ENCODE data around the gene TXNDC17.

Gene TXNDC17

DNA sequence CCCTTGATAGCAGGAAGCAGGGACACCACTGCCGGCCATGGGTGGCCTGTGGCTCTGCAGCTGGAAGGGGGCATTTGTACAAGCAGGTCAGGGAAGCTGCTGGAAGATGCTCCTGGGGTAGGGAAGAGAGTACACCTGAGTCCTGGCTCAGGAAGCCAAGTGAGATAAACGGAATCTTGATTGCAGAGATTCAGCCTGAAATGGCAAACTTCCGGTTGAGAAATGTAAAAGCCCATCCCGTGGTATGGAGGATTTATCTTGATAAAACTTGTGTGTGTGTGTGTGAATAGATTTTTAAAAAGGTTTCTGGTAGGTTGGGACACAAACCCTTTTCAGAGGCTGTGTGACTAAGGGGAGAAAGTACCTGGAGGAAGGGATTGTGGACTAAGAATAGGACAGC, 40.3 kb downstream of the TXNDC17 start:
- Histone ChIP-seq H3K27ac (ENCODE audit: extremely low read depth, low read depth, low read length) (no peak overlapping the region), H3K36me3 (ENCODE audit: control insufficient read depth in 2 of 2, insufficient read depth in 1 of 2, low read length in 2 of 2) (no peaks in the 10 kb centered on the region), H3K9me3 (ENCODE audit: control insufficient read depth, insufficient read depth, low read depth, low read length) (no peaks in the 10 kb centered on the region), H3K4me1 (ENCODE audit: control insufficient read depth, insufficient read depth, low read length) (no peaks in the 10 kb centered on the region), H3K4me3 (ENCODE audit: low read depth, low read length) (no peak overlapping the region)
- TF ChIP-seq GLIS2 (tag by site-specific recombination; IDR thresholded peaks at IDR 0.05) = no peak
- no peak for TF ChIP-seq ZFP37 (tag by site-specific recombination; IDR thresholded peaks at IDR 0.05)
- TF ChIP-seq ZNF157 (tag by site-specific recombination; IDR thresholded peaks at IDR 0.05) = no peak
- TF ChIP-seq TRIM28 (IDR thresholded peaks at IDR 0.05; ENCODE audit: borderline replicate concordance, low read length) = no peak
- TF ChIP-seq ZNF707 (tag by site-specific recombination; IDR thresholded peaks at IDR 0.05) = no peak
- TF ChIP-seq ZNF169 (tag by site-specific recombination; IDR thresholded peaks at IDR 0.05) = no peak
- TF ChIP-seq ZNF24 (tag by site-specific recombination; IDR thresholded peaks at IDR 0.05) = no peak
- TF ChIP-seq ZNF626 (tag by site-specific recombination; IDR thresholded peaks at IDR 0.05) = no peak
- TF ChIP-seq ZFP69B (tag by site-specific recombination; IDR thresholded peaks at IDR 0.05) = no peak
- ChIA-PET POLR2A (no interaction called here), CTCF (interaction anchor here (2.0 kb wide), 1 partner anchor 20 kb away, joined by 5 read pairs; no protein-coding TSS in a partner anchor)

DNA sequence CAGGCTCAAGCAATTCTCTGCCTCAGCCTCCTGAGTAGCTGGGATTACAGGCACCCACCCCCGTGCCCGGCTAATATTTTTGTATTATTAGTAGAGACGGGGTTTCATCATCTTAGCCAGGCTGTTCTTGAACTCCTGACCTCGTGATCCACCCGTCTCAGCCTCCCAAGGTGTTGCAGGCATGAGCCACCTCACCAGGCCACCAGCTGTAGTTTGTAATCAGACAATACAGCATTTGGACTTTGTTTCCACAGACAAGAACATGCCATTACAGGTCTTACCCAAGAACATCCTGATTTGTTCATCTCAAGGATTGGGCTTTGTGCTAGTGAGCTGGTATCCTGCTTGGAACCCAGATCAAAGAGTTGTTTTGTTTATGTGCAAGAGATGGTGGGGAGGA, 40.8 kb downstream of the TXNDC17 start:
- no peaks in the 10 kb centered on the region for H3K36me3 ChIP-seq (ENCODE audit: control insufficient read depth in 2 of 2, insufficient read depth in 1 of 2, low read length in 2 of 2)
- CTCF ChIA-PET = interaction anchor here (1.1 to 2.0 kb wide), 2 partner anchors 8 to 19 kb away, joined by 3 to 5 read pairs; no protein-coding TSS in a partner anchor
- no peaks in the 10 kb centered on the region for H3K9me3 ChIP-seq (ENCODE audit: control insufficient read depth, insufficient read depth, low read depth, low read length)
- no peak overlapping the region for H3K4me3 ChIP-seq (ENCODE audit: low read depth, low read length)
- POLR2A ChIA-PET = no interaction called here
- no peak overlapping the region for H3K27ac ChIP-seq (ENCODE audit: extremely low read depth, low read depth, low read length)
- TF ChIP-seq TRIM28 (IDR thresholded peaks at IDR 0.05; ENCODE audit: borderline replicate concordance, low read length) (no peak), GFI1B (tag by site-specific recombination; IDR thresholded peaks at IDR 0.05) (no peak), ZNF555 (tag by site-specific recombination; conservative IDR thresholded peaks at IDR 0.05) (no peak), ZBTB7A (tag by site-specific recombination; IDR thresholded peaks at IDR 0.05; ENCODE audit: low read depth) (no peak), ZNF16 (tag by site-specific recombination; IDR thresholded peaks at IDR 0.05; ENCODE audit: low read depth) (no peak), ZNF223 (tag by site-specific recombination; IDR thresholded peaks at IDR 0.05) (no peak), ZBTB48 (tag by site-specific recombination; IDR thresholded peaks at IDR 0.05) (no peak)
- TF ChIP-seq, protein P1, sequence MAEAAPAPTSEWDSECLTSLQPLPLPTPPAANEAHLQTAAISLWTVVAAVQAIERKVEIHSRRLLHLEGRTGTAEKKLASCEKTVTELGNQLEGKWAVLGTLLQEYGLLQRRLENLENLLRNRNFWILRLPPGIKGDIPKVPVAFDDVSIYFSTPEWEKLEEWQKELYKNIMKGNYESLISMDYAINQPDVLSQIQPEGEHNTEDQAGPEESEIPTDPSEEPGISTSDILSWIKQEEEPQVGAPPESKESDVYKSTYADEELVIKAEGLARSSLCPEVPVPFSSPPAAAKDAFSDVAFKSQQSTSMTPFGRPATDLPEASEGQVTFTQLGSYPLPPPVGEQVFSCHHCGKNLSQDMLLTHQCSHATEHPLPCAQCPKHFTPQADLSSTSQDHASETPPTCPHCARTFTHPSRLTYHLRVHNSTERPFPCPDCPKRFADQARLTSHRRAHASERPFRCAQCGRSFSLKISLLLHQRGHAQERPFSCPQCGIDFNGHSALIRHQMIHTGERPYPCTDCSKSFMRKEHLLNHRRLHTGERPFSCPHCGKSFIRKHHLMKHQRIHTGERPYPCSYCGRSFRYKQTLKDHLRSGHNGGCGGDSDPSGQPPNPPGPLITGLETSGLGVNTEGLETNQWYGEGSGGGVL (tag by site-specific recombination; IDR thresholded peaks at IDR 0.05) = no peak
- TF ChIP-seq, protein P2, sequence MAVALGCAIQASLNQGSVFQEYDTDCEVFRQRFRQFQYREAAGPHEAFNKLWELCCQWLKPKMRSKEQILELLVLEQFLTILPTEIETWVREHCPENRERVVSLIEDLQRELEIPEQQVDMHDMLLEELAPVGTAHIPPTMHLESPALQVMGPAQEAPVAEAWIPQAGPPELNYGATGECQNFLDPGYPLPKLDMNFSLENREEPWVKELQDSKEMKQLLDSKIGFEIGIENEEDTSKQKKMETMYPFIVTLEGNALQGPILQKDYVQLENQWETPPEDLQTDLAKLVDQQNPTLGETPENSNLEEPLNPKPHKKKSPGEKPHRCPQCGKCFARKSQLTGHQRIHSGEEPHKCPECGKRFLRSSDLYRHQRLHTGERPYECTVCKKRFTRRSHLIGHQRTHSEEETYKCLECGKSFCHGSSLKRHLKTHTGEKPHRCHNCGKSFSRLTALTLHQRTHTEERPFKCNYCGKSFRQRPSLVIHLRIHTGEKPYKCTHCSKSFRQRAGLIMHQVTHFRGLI (tag by site-specific recombination; IDR thresholded peaks at IDR 0.05) = no peak
- TF ChIP-seq, protein P3, sequence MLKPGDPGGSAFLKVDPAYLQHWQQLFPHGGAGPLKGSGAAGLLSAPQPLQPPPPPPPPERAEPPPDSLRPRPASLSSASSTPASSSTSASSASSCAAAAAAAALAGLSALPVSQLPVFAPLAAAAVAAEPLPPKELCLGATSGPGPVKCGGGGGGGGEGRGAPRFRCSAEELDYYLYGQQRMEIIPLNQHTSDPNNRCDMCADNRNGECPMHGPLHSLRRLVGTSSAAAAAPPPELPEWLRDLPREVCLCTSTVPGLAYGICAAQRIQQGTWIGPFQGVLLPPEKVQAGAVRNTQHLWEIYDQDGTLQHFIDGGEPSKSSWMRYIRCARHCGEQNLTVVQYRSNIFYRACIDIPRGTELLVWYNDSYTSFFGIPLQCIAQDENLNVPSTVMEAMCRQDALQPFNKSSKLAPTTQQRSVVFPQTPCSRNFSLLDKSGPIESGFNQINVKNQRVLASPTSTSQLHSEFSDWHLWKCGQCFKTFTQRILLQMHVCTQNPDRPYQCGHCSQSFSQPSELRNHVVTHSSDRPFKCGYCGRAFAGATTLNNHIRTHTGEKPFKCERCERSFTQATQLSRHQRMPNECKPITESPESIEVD (tag by site-specific recombination; IDR thresholded peaks at IDR 0.05) = no peak
- no peaks in the 10 kb centered on the region for H3K4me1 ChIP-seq (ENCODE audit: control insufficient read depth, insufficient read depth, low read length)

DNA sequence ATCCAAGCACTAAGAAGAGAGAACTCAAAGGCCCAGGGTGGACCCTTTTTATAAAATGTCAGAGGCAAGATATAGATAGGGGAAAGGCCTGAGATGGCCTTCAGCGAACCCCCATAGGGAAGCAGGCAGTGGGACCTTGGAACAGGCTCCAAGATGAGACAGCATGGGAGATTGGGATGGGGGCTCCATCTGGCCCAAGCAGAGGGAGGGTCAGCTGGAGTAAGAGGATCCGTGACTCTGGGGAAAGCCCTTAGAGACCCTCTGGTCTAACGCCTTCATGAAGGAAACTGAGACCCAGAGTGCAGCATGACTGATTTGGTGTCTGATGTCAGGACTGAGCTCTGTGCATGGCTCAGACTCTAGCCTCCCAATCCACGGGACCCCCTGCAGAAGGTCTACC, 41.5 kb downstream of the TXNDC17 start:
- Histone ChIP-seq H3K9me3 (ENCODE audit: control insufficient read depth, insufficient read depth, low read depth, low read length) (no peaks in the 10 kb centered on the region), H3K4me3 (ENCODE audit: low read depth, low read length) (no peak overlapping the region), H3K27ac (ENCODE audit: extremely low read depth, low read depth, low read length) (no peak overlapping the region), H3K36me3 (ENCODE audit: control insufficient read depth in 2 of 2, insufficient read depth in 1 of 2, low read length in 2 of 2) (no peaks in the 10 kb centered on the region), H3K4me1 (ENCODE audit: control insufficient read depth, insufficient read depth, low read length) (no peaks in the 10 kb centered on the region)
- TF ChIP-seq ZNF423 (tag by site-specific recombination; IDR thresholded peaks at IDR 0.05) = no peak
- ChIA-PET CTCF (interaction anchor here (1.0 to 2.1 kb wide), 4 partner anchors 9 to 20 kb away, joined by 3 to 9 read pairs (median 4); no protein-coding TSS in a partner anchor), POLR2A (no interaction called here)
